Erythroblast (primary cell): Measurements from ENCODE around the gene SCFD1.
"Not testable (repeated sequence)": the region's sequence is repeated elsewhere in the genome, so short reads cannot be mapped to it uniquely, and the experiment has no call there.

Experiments
- DNase-seq, 2 experiments: peaks; one replicate each; lab custom pipeline; 2025; lab: John Stamatoyannopoulos, UW
- GATA1 ChIP-seq: IDR thresholded peaks from 2 replicates; pipeline ENCODE4 v1.6.1; 2011; ENCODE audit warnings: low read depth, mild to moderate bottlenecking, control low read depth, low read length, moderate library complexity
- POLR2A ChIP-seq: IDR thresholded peaks from 2 replicates; pipeline ENCODE4 v1.6.1; 2011; ENCODE audit warnings: mild to moderate bottlenecking, low read length

The SCFD1 gene

DNA sequence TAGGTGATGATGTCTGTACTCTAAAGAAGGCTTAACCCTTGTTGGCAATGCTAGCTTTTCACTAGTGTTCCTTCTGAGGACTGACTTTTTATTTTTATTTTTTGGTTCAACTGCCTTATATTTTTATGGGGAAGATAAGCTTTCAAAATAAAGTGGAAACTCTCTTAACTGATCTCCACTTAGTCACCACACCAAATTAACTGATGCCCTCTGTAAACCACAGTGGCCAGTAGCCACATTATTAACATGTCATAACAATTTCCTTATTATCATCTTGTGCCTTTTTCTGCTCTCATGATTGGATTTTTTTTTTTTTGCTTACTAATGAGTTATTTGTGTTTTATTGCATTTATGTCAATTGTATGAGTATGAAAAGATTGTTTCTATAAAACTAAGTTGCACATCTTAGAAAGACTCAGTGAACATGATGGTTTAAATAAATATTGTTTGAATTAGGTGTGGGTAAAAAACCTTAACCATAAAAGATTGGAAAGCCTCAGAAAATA, 56.9 kb downstream of the SCFD1 start:
- no peak for DNase-seq
- no peak for TF ChIP-seq POLR2A
- TF ChIP-seq GATA1: no peak

DNA sequence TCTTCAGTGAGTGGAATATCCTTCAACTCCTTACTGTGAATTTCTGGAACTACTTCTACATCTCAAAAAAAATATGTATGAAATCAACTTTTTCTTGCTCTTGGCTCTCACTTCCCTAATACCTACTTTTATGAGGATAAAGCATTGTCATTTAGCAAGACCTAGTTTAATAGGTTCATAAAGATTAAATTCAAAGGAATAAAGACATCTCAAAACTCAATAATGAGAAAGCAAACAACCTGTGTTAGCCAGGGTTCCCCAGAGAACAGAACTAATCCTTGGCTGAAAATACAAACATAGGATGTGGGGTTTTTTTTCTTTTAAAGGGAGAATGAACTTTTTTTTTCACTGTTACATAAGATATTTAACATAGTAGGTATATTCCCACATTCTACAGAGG, 57.9 kb downstream of the SCFD1 start:
- no peak for DNase-seq
- no peak for TF ChIP-seq POLR2A
- TF ChIP-seq GATA1: no peak

DNA sequence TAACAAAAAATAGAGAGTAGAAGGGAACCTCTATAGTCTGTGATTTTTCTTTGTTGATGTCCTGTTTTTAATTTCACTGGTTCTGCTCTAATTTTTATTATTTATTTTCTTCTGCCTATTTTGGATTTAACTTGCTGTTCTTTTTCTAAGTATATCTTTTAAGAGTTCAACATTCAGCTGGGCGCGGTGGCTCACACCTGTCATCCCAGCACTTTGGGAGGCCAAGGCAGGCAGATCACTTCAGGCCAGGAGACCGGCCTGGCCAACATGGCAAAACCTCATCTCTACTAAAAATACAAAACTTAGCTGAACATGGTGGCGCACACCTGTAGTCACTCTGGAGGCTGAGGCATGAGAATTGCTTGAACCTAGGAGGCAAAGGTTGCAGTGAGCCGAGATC, 58.7 kb downstream of the SCFD1 start:
- DNase-seq: not testable (repeated sequence)

DNA sequence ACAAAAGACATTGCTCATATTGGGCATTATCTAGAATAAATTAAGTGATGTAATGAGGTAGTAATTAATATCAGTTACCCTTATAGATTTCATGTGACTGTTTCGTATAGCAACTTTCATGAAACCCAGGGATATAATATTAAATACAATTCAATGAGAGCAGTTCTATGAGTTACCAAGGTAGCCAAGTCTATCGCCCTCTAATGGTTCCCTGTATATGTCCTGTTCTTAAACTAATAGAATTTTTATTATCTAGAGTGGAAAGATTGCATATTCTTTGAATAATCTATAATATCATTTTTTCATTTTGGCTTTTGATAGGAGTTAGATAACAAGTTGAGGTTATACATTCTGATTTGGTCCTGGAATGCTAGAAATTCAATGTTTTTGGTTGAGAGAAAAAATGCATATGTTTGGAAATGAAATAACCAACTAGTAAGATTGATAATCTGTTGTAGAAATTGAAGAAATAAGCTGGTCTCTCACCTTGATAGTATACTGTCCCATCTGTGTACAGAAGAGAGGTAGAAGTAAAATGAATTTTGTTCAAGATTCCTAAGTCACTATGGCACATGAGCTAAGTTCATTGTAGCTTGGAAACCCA, 59.7 kb downstream of the SCFD1 start:
- TF ChIP-seq GATA1 (no peak), POLR2A (no peak)
- peak; percentile 26 to 38 for DNase-seq

DNA sequence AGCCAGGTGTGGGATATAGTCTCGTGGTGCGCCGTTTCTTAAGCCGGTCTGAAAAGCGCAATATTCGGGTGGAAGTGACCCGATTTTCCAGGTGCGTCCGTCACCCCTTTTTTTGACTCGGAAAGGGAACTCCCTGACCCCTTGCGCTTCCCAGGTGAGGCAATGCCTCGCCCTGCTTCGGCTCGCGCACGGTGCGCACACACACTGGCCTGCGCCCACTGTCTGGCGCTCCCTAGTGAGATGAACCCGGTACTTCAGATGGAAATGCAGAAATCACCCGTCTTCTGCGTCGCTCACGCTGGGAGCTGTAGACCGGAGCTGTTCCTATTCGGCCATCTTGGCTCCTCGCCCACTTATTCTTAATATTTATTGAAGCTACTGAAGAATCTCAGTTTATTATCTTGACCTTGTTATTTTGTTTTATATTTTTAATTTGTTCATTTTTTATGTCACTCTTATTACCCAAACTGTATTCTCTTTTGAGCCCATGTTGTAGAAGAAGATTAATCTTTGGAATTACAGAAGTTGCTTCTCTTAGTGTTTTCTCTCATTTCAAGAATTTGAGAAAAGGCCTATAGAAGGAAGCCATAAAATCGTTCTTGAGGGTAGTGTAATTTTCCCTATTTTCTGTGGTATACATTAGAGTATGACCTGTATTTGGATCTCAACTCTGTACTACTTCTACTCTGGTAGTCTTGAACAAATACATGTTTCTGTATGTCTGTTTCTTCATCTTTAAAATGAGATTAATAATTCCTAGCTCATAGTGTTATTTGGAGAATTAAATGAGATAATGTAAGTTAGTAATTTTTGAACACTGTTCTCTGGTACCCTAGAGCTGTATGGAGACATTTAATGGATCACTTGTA, 68.6 kb downstream of the SCFD1 start:
- DNase-seq: peak; percentile 40 to 50

DNA sequence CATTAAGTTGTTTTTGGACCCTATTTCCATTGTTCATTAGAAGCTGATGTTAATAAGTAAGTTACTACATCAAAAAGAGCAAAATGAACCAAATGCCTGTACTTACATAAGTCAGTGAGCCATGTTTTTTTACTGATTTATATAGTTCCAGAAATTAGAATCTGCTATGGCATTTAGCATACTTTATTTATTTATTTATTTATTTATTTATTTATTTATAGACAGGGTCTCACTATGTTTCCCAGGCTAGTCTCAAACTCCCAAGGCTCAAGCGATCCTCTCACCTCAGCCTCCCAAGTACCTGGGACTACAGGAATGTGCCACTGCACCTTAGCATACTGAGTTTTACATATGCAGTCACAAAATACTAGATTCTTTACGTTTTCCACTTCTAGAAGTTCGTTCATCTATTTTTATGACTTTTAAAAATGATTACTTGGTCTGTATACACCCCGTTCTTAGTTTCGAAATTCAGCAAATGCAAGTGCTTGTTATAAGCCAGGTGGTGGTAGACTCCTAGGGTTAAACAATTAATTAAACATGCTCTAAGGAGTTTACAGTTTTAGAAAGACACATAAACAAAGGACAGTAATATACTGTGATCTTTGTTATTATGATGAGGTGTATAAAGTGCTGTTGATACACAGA, 69.8 kb downstream of the SCFD1 start:
- no peak for DNase-seq
- TF ChIP-seq POLR2A: no peak
- TF ChIP-seq GATA1: no peak

DNA sequence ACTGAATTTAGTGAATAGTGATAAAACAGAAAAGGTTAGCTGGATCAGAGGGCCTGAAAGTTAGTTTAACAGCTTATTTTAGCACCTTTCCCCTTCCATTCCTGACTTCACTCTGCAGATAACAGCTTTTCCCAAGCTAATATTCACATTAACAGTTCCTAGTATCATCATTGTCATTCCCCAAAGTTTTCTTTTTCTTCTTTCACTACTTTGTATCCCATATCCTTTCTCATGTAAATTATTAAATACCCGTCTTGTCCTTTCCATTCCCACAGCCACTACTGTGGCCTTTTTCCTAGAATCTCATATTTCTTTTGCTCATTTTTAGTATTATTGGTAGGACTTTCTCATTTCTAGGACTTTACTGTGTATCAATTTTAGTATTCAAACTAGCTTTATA, 70.5 kb downstream of the SCFD1 start:
- TF ChIP-seq POLR2A (no peak), GATA1 (no peak)
- no peak for DNase-seq

DNA sequence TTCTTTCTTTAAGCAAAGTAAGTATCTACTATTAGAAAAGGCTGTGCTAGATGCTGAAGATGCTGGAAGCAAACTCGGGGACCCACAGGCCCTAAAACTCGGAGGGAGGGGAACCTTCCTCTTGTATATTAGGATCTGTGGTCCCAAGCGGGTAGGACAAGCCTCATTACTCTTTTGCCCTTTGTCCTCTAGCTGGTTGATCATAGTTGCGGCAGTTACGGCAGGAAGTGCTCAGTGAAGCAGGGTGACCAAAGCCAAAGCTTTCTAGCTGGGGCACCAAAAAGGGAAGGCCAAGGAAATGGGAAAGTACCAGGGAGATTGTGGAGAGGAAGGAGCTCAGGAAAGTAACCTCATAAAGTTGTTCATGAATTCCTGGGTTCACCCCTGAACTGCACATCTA, 76.3 kb downstream of the SCFD1 start:
- no peak for TF ChIP-seq POLR2A
- no peak for DNase-seq

DNA sequence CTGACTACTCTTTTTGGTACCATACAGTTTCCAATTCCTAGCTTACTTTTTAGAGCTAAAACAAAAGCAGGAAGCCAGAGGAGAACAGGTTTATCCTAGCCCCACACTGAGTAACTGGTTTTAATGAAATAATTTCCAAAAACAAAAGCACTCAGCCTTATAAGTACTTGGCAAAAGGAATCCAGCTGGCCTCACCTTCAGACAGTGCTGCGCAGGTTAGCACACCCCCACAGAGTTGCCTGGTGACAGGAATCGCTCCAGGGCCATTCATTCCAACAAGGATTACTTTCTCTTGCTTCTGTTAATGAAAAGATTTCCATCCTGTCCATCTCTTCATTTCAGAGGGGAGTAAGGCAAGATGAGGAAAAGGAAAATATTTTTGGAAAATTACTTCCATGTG, 84.6 kb downstream of the SCFD1 start:
- DNase-seq: no peak
- TF ChIP-seq POLR2A (no peak), GATA1 (no peak)

DNA sequence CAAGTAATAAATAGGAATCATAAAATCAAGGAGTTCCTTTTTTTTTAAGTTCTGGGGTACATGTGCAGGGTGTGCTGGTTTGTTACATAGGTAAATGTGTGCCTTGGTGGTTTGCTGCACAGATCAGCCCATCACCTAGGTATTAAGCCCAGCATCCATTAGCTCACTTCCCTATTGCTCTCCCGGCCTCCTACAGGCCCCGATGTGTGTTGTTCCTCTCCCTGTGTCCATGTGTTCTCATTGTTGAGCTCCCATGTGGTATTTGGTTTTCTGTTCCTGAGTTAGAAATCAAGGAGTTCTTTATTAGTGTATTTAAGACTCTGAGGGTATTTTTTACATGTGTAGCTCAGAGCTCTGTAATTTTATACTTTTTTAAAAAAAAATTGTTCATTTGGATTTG, 86.0 kb downstream of the SCFD1 start:
- DNase-seq: no peak
- no peak for TF ChIP-seq POLR2A
- no peak for TF ChIP-seq GATA1

DNA sequence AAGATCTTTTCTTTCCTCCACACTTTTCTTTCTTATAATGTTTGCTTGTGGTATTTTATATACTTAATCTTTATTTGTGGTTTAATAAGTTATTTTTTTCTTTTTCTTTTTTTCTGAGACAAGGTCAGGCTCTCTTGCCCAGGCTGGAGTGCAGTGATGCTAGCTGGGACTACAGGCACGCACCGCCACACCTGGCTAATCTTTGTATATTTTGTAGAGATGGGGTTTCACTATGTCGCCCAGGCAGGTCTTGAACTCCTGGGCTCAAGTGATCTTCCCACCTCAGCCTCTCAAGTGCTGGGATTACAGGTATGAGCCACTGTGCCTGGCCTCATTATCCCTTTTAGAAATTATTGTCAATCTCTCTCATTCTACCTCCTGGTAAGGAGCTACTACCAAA, 87.1 kb downstream of the SCFD1 start:
- no peak for TF ChIP-seq GATA1
- TF ChIP-seq POLR2A: no peak
- DNase-seq: no peak

DNA sequence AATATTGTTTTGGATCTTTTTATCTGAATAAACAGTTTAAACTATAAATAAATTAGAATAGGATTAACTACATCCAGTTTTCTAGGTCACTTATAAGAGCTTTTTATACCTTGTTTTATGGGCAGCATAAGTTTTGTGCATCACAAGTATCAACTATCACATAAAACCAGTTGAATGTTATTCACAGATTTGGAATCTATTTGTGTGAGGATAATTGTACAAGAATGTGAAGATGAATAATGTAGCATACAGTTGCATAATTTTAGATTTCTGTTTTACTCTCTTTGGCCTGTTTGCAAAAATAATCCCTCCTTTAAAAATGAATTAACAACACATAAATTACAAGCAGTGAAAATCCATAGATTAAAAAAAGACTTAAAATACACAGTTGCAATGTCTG, 88.8 kb downstream of the SCFD1 start:
- no peak for DNase-seq
- TF ChIP-seq POLR2A: no peak
- TF ChIP-seq GATA1: no peak

DNA sequence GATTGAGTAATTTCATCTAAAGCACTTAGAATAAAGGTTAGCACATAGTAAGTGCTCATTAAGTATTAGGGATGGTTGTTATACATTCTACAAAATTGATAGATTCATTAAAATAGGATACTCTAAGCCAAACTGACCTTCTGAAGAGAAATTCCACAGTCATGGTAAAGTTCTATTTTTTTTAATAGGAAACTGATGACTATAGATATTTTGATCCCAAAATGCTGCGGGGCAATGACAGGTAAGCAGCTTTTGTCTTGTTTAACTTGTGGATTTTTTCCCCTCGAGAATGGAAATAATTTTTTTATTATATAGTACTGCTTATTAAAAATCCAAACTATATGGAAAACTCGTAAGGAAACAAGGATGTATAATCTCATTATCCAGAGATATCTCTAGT, 97.0 kb downstream of the SCFD1 start:
- DNase-seq: no peak
- TF ChIP-seq POLR2A (no peak), GATA1 (no peak)

DNA sequence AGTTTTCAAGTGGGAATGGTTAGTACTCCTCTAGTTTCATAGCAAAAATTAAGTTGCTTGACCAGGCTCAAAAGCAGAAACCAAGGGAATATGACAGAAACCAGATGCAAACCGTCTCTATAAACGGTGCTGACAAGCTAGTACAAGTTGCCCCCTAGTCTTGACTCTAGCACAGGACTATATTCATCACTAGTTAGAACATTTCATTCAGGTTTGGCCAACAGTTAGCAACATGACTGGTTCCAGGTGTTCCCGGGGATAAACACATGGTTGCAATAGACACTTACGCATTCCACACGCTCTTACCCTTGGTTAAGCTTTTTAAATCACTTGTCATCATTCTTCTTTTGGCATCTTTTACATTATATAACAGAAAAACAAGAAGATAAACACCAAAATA, 103.6 kb downstream of the SCFD1 start:
- no peak for DNase-seq
- TF ChIP-seq GATA1: no peak
- TF ChIP-seq POLR2A: no peak
